Embryonic facial prominence (tissue), 1 donor: ENCODE measurements around the gene RACGAP1.

Experiments used
- DNase-seq: peaks from one replicate; pipeline ENCODE4 v3.0.0-alpha.2; 2016; ENCODE audit errors: extremely low spot score

The RACGAP1 gene

DNA sequence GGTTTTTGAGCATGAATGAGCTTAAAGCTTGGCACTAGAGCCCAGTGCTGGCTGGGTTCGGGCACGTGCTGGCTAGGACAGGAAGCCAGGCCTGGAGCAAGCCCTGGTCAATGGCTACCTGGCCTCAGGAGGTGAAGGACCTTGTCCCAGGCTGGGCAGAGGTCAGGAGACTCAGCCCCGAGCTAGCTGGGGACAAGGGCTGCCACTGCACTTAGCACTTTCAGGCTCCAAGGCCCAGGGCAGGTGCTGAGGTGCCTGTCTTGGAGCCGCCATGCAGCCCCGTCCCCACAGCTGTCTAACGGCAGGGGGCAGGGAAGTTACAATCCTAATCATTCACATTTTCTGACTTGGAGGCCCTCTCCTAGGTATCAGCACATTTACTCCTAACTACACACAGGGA is 56.8 kb downstream of the RACGAP1 start:
- DNase-seq, result no peak

DNA sequence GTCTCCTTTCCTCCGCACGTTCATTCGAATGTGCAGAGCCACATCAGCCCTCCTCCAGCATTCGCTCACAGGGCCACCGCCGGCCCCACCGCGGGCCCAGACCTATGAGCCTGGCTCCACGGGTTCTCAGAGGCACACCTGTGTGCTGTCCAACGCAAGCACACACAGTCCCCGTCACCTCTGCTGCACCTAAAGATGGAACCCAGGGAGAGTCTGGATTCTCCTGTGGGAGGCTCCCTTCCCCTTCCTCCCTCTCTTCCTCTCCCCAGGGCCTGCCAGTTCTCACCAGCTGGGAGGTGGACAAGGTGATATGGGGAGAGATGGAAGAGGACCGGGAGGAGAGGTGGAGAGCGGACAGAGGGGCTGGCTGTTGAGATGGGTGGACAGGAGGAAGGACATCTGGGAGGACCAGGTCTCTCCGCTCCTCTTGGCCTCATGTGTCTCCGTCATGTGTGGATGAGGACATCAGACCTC is 57.5 kb downstream of the RACGAP1 start:
- no peak for DNase-seq

DNA sequence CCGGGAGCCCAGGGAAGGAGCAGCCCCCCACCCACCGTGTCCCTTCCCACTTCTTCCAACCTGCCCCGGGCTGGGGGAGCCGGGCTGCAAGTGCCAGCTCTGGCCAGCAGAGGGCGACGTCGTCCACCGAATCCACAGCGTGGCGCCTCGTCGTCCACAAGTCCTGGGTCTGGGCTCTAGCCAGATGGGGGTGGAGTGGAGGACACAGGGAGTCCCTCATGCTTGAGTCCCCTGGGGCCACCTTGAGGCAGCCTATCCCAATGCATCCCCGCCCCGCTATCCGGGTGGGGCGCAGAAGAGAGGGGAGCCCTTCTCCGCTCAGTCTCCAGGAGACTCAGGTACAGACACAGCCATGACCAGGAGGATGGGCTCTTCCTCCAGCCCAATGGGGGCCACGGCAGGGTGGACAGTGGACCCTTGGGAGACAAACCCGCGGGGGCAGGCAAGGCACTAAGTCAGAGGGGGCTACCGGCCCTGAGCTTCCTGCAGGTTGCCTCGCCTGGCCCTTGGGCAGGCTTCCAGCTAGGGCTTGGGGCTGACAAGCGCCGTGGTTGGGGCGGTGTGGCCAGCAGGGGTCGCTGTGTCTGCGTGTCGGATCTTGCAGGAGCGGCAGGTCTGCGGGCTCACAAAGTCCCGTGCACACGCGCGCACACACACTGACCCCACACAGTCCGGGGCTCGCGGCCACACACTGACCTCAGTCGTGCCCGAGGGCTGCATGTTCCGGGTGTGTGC is 58.1 kb downstream of the RACGAP1 start:
- peak; percentile 45 for DNase-seq

DNA sequence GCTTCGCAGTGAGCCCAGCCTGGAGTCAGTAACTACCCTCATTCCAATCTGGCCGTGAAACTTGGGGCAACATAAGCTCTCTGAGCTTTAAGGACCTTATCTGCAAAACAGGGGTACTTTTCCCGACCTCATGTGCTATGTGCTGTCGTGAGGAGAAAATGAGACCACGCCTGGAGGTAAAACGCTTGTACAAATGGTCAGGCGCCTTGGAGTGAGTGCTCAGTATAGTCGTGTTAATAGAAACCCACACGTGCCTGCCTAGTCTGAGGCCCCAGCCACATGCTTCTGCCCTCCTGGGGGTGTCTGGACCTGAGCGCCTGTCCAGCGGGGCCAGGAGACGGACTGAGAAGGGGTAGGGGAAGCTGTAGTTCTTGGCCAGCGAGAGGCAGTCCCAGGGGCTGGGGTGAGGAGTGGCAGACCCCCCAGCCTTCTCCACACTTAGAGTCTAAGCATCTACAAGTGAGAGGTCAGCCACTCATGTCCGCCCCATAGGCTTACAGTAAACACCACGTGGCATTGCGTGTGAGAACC is 58.7 kb downstream of the RACGAP1 start:
- no peak for DNase-seq

DNA sequence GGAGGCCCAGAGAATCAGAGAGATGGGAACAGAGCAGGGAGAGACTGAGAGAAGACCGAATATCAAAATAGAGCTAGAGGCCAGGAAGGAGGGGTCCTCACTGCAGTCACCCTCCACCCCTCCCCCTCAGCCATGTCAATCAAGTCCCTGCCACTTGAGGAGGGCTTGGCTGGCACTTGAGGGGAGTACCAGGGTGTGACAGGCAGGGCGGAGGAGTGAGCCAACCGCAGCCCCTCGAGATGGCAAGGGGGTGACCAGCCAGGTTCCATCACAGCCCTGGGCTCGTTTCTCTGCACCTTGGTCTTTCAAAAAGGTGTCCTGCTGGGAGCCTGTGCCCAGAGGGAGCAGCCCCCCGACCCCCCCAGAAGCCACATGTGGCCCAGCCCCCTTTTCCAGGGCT is 59.5 kb downstream of the RACGAP1 start:
- no peak for DNase-seq

DNA sequence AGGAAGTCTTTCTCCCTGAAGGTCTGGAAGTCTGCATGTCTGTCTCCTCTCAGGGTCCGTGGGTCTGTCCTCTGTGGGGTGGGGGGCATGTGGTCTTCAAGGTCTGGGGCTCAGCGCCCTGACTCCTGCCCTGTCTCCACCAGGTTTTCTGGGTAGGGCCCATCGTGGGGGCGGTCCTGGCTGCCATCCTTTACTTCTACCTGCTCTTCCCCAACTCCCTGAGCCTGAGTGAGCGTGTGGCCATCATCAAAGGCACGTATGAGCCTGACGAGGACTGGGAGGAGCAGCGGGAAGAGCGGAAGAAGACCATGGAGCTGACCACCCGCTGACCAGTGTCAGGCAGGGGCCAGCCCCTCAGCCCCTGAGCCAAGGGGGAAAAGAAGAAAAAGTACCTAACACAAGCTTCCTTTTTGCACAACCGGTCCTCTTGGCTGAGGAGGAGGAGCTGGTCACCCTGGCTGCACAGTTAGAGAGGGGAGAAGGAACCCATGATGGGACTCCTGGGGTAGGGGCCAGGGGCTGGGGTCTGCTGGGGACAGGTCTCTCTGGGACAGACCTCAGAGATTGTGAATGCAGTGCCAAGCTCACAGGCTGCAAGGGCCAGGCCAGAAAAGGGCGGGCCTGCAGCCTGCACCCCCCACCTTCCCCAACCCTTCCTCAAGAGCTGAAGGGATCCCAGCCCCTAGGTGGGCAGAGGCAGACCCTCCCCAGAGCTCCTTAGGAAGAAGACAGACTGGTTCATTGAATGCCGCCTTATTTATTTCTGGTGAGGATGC is 60.3 kb downstream of the RACGAP1 start:
- no peak for DNase-seq

DNA sequence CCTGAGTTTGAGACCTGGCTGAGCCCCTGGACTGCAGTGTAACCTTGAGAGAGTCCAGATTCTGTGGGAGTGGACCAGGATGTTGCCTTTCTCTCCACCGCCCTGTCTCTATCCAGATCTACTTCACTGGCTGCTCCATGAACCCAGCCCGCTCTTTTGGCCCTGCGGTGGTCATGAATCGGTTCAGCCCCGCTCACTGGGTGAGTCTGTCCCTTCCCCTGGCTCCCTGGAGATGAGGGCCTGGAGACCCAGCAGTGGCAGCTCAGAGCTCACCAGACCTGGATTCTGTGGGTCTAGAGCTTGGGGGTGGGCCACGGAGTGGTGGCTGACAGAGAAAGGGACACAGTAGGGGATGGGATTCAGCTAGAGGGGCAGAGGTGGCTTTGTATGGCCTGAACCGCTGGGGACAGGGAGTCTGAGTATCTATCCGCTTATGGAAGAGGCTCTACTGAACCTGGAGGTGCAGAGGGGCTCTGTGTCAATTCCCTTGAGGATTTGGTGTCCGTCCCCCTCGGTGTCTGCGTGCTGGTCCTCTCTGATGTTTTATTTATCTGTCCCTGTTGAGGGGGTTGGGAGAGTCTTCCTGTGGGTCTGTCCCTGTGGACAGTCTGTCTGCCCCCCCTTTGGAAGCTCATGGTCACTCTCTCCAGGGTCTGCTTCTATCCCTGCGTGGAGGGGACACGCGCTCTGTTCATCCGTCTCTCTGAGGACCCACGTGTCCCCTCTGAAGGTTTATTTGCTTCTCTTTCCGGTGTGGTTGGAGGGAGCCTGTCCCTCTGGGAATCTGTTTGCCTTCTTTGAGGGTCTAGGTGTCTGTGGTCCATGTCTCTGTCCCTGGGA is 61.1 kb downstream of the RACGAP1 start:
- DNase-seq, result no peak

DNA sequence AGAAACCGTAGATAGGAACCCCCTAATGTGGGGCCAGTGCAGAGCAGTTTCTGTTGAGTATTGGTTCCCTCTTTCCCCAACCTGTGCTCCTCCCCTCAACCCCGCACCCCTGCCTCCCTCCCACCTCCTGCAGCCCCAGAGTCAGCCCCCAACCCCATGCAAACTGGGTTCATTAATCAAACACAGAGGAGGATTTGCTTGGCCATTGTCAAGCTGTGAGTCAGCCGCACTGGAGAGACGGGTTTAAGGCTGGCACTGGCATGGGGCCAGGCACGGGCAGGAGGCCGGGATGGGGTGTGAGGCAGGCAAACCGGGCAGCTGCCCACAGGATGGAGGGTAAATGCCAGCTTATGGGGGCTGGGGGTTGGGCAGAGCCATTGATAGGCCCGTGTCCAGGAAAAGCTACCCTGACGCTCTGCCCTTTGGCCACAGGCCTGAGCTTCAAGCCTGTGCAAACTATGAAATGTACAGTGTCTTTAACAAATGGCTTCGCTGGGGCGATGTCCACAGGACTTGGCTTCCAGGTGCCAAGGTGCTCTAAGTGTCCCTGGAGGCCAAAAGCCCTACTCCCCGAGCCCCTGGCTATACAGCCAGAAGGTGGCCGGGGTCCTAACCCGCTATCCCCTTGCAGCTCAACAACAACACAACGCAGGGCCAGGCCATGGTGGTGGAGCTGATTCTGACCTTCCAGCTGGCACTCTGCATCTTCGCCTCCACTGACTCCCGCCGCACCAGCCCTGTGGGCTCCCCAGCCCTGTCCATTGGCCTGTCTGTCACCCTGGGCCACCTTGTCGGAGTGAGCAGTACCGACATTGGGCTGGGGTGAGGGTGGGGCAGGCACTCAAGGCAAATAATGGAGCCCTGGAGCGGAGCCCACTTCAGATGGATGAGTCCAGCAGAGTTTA is 62.2 kb downstream of the RACGAP1 start:
- no peak for DNase-seq

DNA sequence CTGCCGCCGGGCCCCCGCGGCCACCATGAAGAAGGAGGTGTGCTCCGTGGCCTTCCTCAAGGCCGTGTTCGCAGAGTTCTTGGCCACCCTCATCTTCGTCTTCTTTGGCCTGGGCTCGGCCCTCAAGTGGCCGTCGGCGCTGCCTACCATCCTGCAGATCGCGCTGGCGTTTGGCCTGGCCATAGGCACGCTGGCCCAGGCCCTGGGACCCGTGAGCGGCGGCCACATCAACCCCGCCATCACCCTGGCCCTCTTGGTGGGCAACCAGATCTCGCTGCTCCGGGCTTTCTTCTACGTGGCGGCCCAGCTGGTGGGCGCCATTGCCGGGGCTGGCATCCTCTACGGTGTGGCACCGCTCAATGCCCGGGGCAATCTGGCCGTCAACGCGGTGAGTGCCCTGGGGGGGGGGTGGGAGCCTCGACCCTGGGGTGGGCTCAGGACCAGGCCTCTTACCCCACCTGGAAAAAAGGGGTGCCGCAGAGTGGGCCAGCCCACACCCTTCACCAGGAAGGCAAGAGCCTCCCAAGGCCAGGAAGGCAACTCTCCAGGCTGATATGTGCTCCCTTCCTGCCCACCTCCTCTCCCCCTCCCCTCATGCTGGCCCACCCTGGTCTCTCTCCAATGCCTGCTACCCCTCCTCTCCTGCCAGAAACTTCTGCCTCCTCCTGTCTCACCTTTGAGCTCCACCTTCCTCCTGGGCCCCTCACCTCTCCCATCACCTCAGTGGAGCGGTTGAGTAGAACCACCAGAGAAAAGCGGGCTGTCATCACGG is 63.1 kb downstream of the RACGAP1 start:
- no peak for DNase-seq

DNA sequence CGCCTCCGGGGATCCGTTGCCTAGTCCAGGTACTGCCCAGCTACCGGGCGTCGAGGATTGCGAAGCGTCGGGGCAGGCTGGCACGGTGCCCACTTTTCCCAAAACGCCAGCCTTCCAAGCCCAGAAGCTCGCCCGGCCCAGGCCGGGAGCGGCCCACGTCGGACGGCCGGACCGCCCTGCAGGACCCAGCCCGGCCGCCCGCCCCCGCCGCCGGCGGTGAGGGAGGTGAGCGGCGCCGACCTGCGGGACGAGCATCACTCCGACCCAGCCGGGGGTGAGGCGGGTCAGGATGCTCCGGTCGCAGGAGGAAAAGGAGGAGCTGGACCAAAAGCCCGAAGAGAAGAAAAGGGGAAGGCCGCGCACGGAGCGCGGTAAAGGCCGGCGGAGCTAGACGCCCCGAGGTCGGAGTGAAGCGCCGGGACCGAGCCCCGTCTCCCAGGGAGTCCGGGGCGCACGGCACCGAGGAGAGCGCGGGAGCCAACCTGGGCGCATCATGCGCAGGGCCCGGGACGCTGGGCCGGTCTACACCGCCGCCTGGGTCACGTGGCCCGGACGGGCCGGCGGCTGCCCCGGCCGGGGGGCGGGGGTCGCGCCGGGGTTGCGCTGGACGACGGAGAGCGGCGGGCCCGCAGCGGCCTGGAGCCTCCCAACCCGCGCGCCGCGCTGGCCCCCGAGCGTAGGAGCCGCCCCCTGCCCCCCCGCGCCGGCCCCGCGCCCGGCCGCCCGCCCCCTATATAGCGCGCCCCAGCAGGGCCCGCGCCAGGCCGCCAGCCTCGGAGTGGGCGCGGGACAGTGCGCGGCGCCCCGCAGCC is 64.0 kb downstream of the RACGAP1 start, which contains the start of gene AQP5:
Gene AQP5 (plus strand): TSS at position 762 of the 812 bp plus-strand sequence. CDS start 146 bp downstream, outside the sequence.
- no peak for DNase-seq

DNA sequence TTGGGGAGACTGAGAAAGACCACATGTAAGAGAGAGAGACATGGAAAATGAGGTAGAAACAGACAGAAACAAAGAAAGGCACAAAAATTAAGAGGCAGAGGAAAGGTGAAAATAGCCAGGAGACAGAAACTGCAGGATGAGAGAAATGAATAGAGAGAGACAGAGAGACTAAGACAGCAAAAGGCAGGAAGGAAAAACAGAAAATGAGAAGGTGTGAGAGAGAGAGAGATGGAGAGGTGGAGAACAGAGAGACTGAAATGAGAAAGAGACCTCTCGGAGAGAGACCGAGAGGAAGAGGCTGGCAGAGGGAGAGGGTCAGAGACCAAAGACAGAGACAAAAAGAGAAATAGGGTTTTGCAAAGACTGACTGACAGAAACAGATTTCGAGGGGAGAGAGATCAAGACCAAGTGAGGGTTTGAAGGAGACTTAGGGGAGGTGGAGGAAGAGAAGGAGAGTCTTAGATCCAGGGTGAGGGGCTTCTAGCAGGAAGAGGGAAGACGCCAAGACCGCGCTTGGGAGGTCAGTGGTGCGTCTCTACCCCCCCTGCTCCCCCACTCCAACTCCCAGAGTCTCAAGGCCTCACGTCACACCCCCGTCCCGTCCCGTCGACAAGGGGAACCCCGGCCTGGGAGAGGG is 64.7 kb downstream of the RACGAP1 start:
- no peak for DNase-seq

DNA sequence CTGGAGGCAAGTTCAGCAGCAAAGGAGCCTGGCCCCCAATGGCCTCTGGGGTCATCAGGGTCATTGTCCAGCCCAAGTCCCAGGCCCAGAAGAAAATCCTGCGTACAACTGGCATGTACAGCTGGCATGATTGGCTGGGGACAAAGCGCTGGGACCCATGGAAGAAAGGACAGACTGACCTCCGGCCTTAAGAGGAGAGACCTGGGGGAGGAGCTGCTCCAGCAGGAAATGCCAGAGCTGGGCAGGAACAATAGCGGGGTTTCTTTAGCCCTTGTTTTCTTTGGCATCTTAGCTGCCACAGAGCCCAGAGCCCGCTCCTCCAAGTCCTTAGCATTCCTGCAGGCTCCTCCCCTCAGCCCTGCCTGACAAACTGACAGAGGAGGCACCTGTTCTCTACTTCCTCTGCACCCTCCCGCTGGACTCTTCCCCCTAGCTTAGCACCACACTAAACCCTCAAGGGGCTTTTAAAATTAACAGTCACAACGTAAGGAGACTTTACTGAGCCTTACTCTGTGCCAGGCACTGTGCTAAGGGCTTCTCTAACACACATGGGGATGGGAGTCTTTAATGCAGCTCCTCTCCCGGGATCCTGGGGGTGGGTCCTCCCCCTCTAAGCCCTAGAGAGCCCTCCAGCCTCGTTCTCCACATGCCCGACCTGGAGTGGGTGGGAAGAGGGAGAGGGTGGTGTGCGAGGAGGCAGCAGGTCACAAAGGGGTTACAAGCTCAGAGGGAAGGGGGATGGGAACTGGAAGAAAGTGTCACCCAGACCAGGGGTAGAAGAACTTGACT is 65.4 kb downstream of the RACGAP1 start:
- DNase-seq, result no peak

DNA sequence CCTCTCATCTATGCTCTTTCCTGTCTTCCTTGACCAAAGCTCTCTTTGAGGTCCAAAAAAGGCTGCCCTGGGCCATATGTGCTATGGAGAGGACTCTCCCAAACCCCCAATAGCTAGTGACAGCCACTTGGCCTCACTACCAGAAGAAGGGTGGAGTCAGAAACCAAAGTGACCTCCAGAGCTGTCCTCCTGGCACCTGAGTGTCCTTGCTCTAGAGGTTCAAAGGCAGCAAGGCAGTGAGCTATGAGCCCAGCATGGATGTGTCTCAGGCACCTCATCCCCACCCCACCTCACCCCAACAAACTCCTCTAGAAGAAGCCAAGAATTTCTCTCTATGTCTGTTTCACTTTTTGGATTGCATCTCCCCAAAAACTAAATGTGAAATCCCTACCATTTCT is 67.7 kb downstream of the RACGAP1 start:
- no peak for DNase-seq

DNA sequence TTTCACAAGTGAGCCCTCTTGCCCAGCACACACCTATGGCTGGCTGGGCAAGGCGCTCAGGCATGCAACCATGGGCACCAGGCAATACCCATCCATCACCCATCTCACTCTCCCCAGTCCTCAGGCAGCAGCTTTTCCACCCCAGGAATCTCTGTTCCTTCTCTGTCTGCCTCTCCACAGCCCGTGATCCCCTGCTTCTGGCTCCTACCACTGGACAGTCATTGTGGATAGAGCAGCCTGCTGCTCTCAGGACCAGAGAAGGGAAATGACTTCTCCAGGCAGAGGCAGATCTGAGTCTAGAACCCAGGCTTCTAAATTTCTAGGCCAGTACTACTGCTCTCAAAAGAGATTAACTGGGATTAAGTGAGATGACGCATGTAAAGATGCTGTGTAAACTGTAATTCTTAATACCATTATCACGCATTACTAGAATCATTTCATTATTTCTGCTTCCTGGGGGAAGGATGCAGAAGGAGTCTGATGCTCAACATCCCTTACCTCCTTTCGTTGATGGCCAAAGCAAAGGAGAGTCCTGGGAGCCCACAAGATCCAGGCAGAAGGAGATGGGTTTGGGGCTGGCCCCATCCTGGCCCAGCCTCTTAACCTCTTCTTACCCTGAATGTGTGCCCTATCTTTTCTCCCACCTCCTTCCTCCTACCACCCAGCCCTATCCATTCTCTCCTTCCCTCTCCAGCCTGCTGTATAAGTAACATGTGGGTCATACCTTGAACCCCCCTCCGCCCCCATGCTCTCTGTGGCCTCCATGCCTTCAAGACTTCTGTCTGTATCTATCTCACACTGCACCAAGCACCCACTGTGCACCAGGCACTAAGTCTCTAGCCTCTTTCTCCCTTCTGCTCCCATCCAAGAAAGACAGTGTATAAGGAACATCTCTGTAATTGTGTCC is 68.4 kb downstream of the RACGAP1 start:
- no peak for DNase-seq

DNA sequence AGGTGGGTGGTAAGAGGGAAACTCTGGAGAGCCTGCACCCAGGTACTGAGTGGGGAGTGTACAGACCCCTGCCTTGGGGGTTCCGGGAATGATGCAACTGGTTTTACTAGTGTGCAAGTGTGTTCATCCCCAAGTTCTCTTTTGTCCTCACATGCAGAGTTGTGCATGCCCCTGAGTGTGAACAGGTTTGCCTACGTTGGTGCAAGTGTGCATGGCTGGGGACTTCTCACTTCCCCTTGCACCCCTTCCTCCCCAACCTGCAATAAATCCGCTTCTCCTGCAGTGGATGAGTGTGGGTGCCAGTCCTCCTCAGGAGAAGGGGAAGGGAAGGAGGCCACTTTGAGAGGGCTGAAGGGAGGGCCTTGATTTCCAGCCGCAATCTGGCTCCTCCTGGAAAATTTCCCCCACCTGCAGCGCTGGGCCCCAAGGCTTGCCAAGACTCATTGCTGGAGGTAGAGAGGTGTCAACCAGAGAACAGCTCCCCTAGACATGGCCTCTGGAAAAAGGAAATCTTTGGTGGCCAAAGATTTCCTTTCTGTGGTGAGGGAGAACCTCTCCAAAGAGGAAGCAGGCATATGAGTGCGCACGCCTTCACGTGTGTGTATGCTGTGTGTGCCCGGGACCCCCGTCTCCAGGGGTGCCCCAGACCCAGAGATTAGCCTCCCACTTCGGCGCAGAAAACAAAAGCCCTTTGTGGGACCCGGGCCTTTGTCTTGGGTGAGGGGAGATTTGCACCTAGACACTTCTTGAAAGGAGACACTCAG is 69.2 kb downstream of the RACGAP1 start:
- no peak for DNase-seq
